NCI-H1930 (cell line): ENCODE measurements around the gene METTL23.
"Not testable (repeated sequence)": the region's sequence is repeated elsewhere in the genome, so short reads cannot be mapped to it uniquely, and the experiment has no call there.

ENCODE experiments used
- DNase-seq, 2 experiments: peaks; one replicate each; lab custom pipeline; 2025; lab: John Stamatoyannopoulos, UW

METTL23 gene

GRCh38 chr17:76734080-76734840 is 7.6 kb downstream of the METTL23 start:
- no peak for DNase-seq

- DNase-seq = no peak
Measured at GRCh38 chr17:76735006-76735405, 8.4 kb downstream of the METTL23 start.

GRCh38 chr17:76735586-76736348 is 9.1 kb downstream of the METTL23 start:
- no peak for DNase-seq

- peak in 1 of 2 experiments; percentile 75 for DNase-seq
Measured at GRCh38 chr17:76736349-76737081, 9.9 kb downstream of the METTL23 start.

- DNase-seq = peak; percentile 98 to 99
Measured at GRCh38 chr17:76737082-76737675, 10.5 kb downstream of the METTL23 start, which contains the start of gene SRSF2. TSS of gene SRSF2 (minus strand) at chr17:76737331. CDS start at chr17:76737160, 171 bp downstream.

- DNase-seq = peak; percentile 87 to 95
Measured at GRCh38 chr17:76737676-76738467, 11.2 kb downstream of the METTL23 start, which contains the start of gene MFSD11. TSS of gene MFSD11 (plus strand) at chr17:76738119. CDS start at chr17:76738353, 234 bp downstream.

GRCh38 chr17:76738468-76738850 is 11.8 kb downstream of the METTL23 start:
- no peak for DNase-seq

- not testable (repeated sequence) for DNase-seq
Measured at GRCh38 chr17:76739568-76740115, 13.0 kb downstream of the METTL23 start.

GRCh38 chr17:76740329-76741118 is 13.9 kb downstream of the METTL23 start:
- DNase-seq = no peak

GRCh38 chr17:76742958-76743357 is 16.3 kb downstream of the METTL23 start:
- DNase-seq = no peak

GRCh38 chr17:76744747-76745146 is 18.1 kb downstream of the METTL23 start:
- no peak for DNase-seq

- not testable (repeated sequence) for DNase-seq
Measured at GRCh38 chr17:76745785-76746184, 19.1 kb downstream of the METTL23 start.

GRCh38 chr17:76747716-76748363 is 21.2 kb downstream of the METTL23 start:
- DNase-seq = no peak

- DNase-seq = no peak
Measured at GRCh38 chr17:76748657-76749056, 22.0 kb downstream of the METTL23 start.

GRCh38 chr17:76751416-76751993 is 24.9 kb downstream of the METTL23 start:
- no peak for DNase-seq

- no peak for DNase-seq
Measured at GRCh38 chr17:76752006-76752405, 25.4 kb downstream of the METTL23 start.

- no peak for DNase-seq
Measured at GRCh38 chr17:76753061-76753961, 26.7 kb downstream of the METTL23 start.

- DNase-seq = no peak
Measured at GRCh38 chr17:76755285-76755684, 28.6 kb downstream of the METTL23 start.
